Astrocyte (in vitro differentiated cells and primary cell): ENCODE measurements around the gene PRSS8.

Source experiments
- CTCF ChIP-seq: IDR thresholded peaks from 2 replicates; pipeline ENCODE4 v1.5.1; 2011; ENCODE audit warnings: low read depth, mild to moderate bottlenecking, inconsistent platforms, low read length, moderate library complexity; ENCODE audit not compliant: insufficient read depth
- EZH2 ChIP-seq: IDR thresholded peaks from 2 replicates; pipeline ENCODE4 v1.6.1; 2012; ENCODE audit warnings: mild to moderate bottlenecking, low read length, inconsistent platforms; ENCODE audit not compliant: insufficient read depth

DNA sequence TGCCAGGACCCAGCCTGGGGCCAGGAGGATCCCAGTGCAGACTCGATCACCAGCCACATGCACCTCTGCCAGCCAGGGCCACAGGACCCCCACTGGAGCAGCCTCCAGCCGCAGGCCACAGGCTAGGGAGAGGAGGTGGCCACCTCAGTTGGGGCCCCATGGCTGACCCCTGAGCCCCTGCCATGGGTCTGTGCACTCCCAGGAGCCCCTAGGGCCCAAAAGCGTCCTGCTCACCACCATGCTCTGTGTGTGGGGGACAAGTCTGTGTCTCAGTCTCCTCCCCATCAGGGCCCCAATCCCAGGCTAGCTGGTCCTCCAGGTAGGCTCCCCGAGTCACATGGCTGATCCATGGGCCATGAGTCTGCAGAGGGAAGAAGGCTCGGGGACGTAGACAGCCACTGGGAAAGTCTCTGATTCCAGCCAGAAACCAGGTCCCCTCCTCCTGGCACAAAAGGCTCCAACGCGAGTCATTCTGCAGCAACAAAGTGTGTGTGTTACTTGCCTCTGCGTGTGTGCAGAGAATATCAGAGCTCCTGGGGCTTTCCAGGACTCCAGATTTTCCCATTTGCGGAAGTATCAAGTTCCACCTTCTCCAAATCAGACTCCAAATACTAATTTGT lies 6.1 kb upstream of the PRSS8 start:
- TF ChIP-seq EZH2 (no peak), CTCF (no peak)
